Ovary (tissue), 9 donors: ENCODE measurements around the gene FAF2. TPM values are rescaled to one million over a fixed set of nuclear protein-coding genes. Genes with fewer than 3 reads are reported as not detected.

ENCODE experiments used
- DNase-seq, 5 donors: peaks; one replicate each; pipeline ENCODE4 v3.0.0-alpha.2; 2019 to 2020
- H3K27ac ChIP-seq, 2 donors: fragments of 200-600 bp; one replicate each; pipeline versions ENCODE4 v1.5.1 to v1.8.0; 2019 to 2022
- H3K27me3 ChIP-seq: fragments of 200-600 bp; one replicate; pipeline ENCODE4 v1.8.0; 2022
- H3K36me3 ChIP-seq: fragments of 200-600 bp; sonication (generic); one replicate; pipeline ENCODE4 v1.5.1; 2019
- H3K4me1 ChIP-seq: one replicate; pipeline ENCODE4 v1.8.1; 2013; ENCODE audit warnings: mild to moderate bottlenecking, moderate library complexity; ENCODE audit not compliant: insufficient read depth
- H3K4me3 ChIP-seq: fragments of 200-600 bp; sonication (generic); one replicate; pipeline ENCODE4 v1.5.1; 2017
- H3K9me3 ChIP-seq, 2 donors: fragments of 200-600 bp in 1 of 2; sonication (generic) in 1 of 2; one replicate each; pipeline versions ENCODE4 v1.5.1 to v1.8.1; 2013 to 2019; ENCODE audit warnings: mild to moderate bottlenecking in 1 of 2, moderate library complexity in 1 of 2
- EP300 ChIP-seq: sonication (generic); formaldehyde crosslinking; IDR thresholded peaks from one replicate; pipeline ENCODE4 v1.6.1; 2017; ENCODE audit warnings: antibody characterized with exemption
- POLR2A ChIP-seq: fragments of 450-650 bp; IDR thresholded peaks from one replicate; pipeline ENCODE4 v1.6.1; 2017; ENCODE audit warnings: antibody characterized with exemption, mild to moderate bottlenecking, moderate library complexity
- WGBS, 3 donors: extraction: QIAGEN DNeasy Blood & Tissue Kit in 1 of 3; methylation state at CpG; one replicate each; pipeline versions ENCODE4 v1.1.5 to v1.1.7; 2013 to 2017; 5-methylcytosine and 5-hydroxymethylcytosine counted together
- intact Hi-C, 4 donors: fragments of 100-400 bp; cut with DNase I; formaldehyde crosslinking; loops; one replicate each; pipeline versions ENCODE4 v1.11.0 to v1.15.1; 2022 to 2023
- polyA plus RNA-seq, 2 donors: library from polyadenylated mRNA; stranded (reverse); fragments of 200-250 nt in 1 of 2; fragments of 350-450 nt in 1 of 2; fragmentation: Illumina TruSeq in 1 of 2; extraction: RNeasy Lipid Tissue Mini Kit (QIAGEN cat#74804) in 1 of 2; gene quantifications; one replicate each; pipeline ENCODE4 v1.2.3, GENCODE V29; 2013 to 2014
- total RNA-seq, 7 donors: library from RNA; depleted of rRNA in 2 of 7; stranded (reverse); fragments of >200 nt in 2 of 7; fragmentation: NEBNext Ultra II Directional in 3 of 7; extraction: Animal tissue kit (Norgen Biotek cat#: 25700) in 3 of 7; gene quantifications; one replicate each; pipeline versions ENCODE4 v1.1.0 to v1.2.4, GENCODE V29; 2016 to 2023
- TF ChIP-seq, protein P1 (sequence below), 3 donors: fragments of 450-650 bp in 2 of 3; fragments of 200-600 bp in 1 of 3; IDR thresholded peaks; one replicate each; pipeline versions ENCODE4 v1.5.1 to v1.8.0; 2016 to 2022; ENCODE audit warnings: antibody characterized with exemption in 3 of 3, mild to moderate bottlenecking in 1 of 3
- donor health status: DM: no; HTN: no; CAD: no; lungs with moderate emphysema.
- donor health status: DM: no; HTN: no; CAD: no.
- donor health status: Bipolar disorder and iron deficiency.
- donor health status: DM: yes; HTN: yes; CAD: no.
- donor health status: DM: no; HTN: no; CAD: no.
- donor health status: DM: yes; HTN: yes; CAD: no.

The FAF2 gene
- total and polyA plus RNA-seq, 9 donors: 17.2 to 46.7 (median 34.4) TPM

DNA sequence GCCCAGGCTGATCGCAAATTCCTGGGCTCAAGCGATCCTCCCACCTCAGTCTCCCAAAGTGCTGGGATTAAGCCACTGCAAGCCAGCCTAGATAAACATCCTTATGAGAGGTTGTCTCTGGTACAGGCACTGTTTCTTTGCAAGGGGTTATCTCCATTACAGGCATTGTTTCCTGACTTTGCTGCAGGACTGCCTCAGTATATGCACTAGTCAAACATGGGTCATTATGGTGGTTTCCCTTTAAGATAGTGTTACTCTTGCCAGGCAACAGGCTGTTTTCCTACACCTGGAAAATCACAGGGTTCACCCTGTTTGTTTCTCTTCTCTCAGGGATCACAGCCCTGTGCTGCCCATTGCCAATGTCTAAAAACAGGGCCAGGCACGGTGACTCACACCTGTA is 24.0 kb upstream of the FAF2 start:
- Histone ChIP-seq H3K4me3 (no peak overlapping the region), H3K27me3 (no peaks in the 10 kb centered on the region), H3K27ac (no peak overlapping the region), H3K4me1 (no peaks in the 10 kb centered on the region), H3K36me3 (no peaks in the 10 kb centered on the region), H3K9me3 (no peaks in the 10 kb centered on the region)
- intact Hi-C loops: no loop called here
- DNase-seq: no peak
- TF ChIP-seq POLR2A: no peak
- WGBS, 3 donors: 78 to 85% (median 79%) methylated on average over 3 of the region's 3 CpGs

DNA sequence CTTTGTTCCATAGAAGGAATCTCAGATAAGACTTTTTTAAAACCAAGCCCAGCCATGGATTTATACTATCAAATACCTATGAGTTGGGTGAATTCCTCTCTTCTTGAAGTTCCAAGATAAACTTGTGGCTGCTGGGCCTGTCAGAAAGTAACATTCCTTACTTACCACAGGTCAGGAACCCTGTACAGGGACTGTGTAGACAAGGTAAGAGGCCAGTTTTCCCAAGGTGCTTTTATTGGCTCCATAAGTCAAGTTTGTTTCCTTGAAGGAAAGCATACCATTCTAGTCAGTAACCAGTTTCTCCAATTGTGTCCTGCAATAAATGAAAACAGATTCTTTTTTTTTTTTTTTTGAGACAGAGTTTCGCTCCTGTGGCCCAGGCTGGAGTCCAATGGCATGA is 23.0 kb upstream of the FAF2 start:
- WGBS, 3 donors: 88 to 94% (median 89%) methylated on average over 1 of the region's 1 CpG

DNA sequence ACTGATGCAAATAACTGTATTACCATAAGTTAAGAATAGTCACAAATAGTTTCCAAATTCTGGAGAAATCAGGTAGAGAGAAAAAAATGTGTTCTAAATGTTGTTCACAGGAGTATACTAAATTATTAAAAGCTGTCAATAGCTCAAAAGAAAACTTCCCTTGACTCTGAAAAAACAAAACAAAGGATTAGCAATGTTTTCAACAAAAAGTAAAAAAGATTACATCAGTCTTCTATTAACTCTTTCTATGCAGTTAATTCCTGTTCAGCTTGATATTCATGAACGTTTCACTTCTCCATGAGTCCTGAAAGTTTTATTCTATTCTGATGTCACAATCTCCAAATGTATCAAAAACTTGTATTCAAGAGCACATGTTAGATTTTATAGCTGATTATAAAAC is 22.4 kb upstream of the FAF2 start:
- Histone ChIP-seq H3K9me3 (no peaks in the 10 kb centered on the region), H3K27ac (no peak overlapping the region), H3K36me3 (no peaks in the 10 kb centered on the region), H3K4me3 (no peak overlapping the region), H3K27me3 (no peaks in the 10 kb centered on the region), H3K4me1 (no peaks in the 10 kb centered on the region)
- intact Hi-C loops: no loop called here
- 86 to 91% (median 86%) methylated on average over 1 of the region's 1 CpG for WGBS, 3 donors
- TF ChIP-seq EP300: no peak
- TF ChIP-seq, protein P1, sequence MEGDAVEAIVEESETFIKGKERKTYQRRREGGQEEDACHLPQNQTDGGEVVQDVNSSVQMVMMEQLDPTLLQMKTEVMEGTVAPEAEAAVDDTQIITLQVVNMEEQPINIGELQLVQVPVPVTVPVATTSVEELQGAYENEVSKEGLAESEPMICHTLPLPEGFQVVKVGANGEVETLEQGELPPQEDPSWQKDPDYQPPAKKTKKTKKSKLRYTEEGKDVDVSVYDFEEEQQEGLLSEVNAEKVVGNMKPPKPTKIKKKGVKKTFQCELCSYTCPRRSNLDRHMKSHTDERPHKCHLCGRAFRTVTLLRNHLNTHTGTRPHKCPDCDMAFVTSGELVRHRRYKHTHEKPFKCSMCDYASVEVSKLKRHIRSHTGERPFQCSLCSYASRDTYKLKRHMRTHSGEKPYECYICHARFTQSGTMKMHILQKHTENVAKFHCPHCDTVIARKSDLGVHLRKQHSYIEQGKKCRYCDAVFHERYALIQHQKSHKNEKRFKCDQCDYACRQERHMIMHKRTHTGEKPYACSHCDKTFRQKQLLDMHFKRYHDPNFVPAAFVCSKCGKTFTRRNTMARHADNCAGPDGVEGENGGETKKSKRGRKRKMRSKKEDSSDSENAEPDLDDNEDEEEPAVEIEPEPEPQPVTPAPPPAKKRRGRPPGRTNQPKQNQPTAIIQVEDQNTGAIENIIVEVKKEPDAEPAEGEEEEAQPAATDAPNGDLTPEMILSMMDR (IDR thresholded peaks at IDR 0.05): no peak
- TF ChIP-seq POLR2A: no peak
- no peak for DNase-seq

More for the DNA sequence above, 23.0 kb upstream of the FAF2 start:
- TF ChIP-seq POLR2A (no peak), EP300 (no peak)
- TF ChIP-seq, protein P1 (IDR thresholded peaks at IDR 0.05): no peak
- Histone ChIP-seq H3K9me3 (no peaks in the 10 kb centered on the region), H3K4me1 (no peaks in the 10 kb centered on the region), H3K36me3 (no peaks in the 10 kb centered on the region), H3K27ac (no peak overlapping the region), H3K27me3 (no peaks in the 10 kb centered on the region), H3K4me3 (no peak overlapping the region)
- no peak for DNase-seq
- intact Hi-C loops: no loop called here

DNA sequence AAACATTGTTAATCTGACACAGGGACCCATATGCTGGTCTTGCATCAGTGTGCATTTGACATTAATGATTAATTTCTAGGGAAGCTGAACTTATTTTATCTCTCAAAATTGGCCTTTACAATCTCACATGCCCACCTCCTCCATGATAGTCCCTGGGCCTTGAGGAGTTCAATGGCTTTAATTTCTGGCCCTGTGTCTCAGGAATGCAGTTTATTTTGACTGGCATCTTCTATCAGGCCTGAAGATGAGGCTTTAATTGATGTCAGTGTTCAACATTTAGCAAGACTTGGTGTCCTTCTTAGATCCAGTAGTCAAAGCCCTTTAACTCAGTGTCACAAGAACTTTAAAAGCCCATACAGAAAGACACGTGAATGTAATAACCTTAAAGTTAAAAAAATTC is 21.3 kb upstream of the FAF2 start:
- Histone ChIP-seq H3K36me3 (no peaks in the 10 kb centered on the region), H3K4me3 (no peak overlapping the region), H3K4me1 (no peaks in the 10 kb centered on the region), H3K27me3 (no peaks in the 10 kb centered on the region), H3K27ac (no peak overlapping the region), H3K9me3 (no peaks in the 10 kb centered on the region)
- 75 to 83% (median 82%) methylated on average over 1 of the region's 1 CpG for WGBS, 3 donors
- TF ChIP-seq EP300 (no peak), POLR2A (no peak)
- TF ChIP-seq, protein P1 (IDR thresholded peaks at IDR 0.05): no peak
- intact Hi-C loops: no loop called here
- no peak for DNase-seq

DNA sequence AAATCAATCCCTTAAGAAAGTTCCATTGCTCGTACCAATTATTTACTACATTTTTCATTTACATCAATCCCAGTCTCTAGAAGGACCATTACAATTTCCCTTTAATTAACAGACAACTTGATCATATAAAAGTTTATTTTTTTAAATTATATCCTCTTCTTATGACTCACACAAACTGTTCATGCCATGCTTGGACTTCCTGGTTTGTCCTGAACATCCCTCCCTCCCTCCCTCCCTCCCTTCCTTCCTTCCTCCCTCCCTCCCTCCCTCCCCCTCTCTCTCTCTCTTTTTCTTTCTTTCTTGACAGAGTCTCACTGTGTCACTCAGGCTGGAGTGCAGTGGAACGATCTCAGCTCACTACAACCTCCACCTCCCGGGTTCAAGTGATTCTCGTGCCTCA is 20.2 kb upstream of the FAF2 start:
- TF ChIP-seq, protein P1 (IDR thresholded peaks at IDR 0.05): no peak
- no peak for TF ChIP-seq EP300
- no peak for TF ChIP-seq POLR2A
- no peak overlapping the region for H3K4me3 ChIP-seq
- no peak for DNase-seq
- no peaks in the 10 kb centered on the region for H3K4me1 ChIP-seq
- no peaks in the 10 kb centered on the region for H3K9me3 ChIP-seq
- no peak overlapping the region for H3K27ac ChIP-seq
- 67 to 80% (median 76%) methylated on average over 4 of the region's 4 CpGs for WGBS, 3 donors
- intact Hi-C loops: no loop called here
- H3K36me3 ChIP-seq: no peaks in the 10 kb centered on the region
- H3K27me3 ChIP-seq: no peaks in the 10 kb centered on the region
